Myometrial cell (primary cell): ENCODE measurements around the gene RNF146. TPM values are rescaled to one million over a fixed set of nuclear protein-coding genes. Genes with fewer than 3 reads are reported as not detected.

Experiments used
- total RNA-seq: library from RNA; depleted of rRNA; stranded (reverse); fragments of >200 nt; gene quantifications from 2 replicates; pipeline ENCODE4 v1.2.3, GENCODE V29; 2015

RNF146 gene
- 19.3 and 19.8 TPM in 2 replicates for total RNA-seq

GRCh38 chr6:127266178-127266891 is at the start of gene RNF146:
Gene RNF146, plus strand, starts transcription at chr6:127266864. Its CDS starts 13,475 bp downstream, at chr6:127280339.

Other genes with a start within 250 kb of the RNF146 start
- not detected in 2 replicates for gene RSPO3, start 148.2 kb upstream of the RNF146 start, total RNA-seq
- gene ECHDC1, start 76.7 kb downstream of the RNF146 start, total RNA-seq: 83.3 and 120 TPM in 2 replicates
- 1.4 and 2.8 TPM in 2 replicates for gene KIAA0408, start 192.5 kb downstream of the RNF146 start, total RNA-seq